WTC11 (cell line): ENCODE measurements around the gene ZNF248. TPM values are rescaled to one million over a fixed set of nuclear protein-coding genes. Genes with fewer than 3 reads are reported as not detected.

Experiments
- ATAC-seq: fragments of 200-7000 bp; cut with Tn5 transposase; 2 replicates; pipeline ENCODE4 v1.10.0; 2021; ENCODE audit warnings: mild to moderate bottlenecking, moderate library complexity
- CTCF ChIA-PET: fragments of 300-600 bp; sonication (Branson Sonifier 250); formaldehyde crosslinking; loops from one replicate; lab custom pipeline; 2021; ENCODE audit warnings: antibody characterized with exemption; lab: Charles Lee
- POLR2A ChIA-PET: fragments of 350-600 bp; sonication (Branson Sonifier 250); formaldehyde crosslinking; loops from one replicate; lab custom pipeline; 2021; ENCODE audit warnings: antibody characterized with exemption; lab: Charles Lee
- DNase-seq: peaks from one replicate; pipeline ENCODE4 v3.0.0; 2021; ENCODE audit warnings: low spot score
- H3K27ac Mint-ChIP-seq: 2 replicates; pipeline ENCODE4 v1.8.0; 2021; ENCODE audit warnings: mixed read lengths
- H3K27me3 Mint-ChIP-seq: 2 replicates; pipeline ENCODE4 v1.8.0; 2021; ENCODE audit warnings: low read depth, mild to moderate bottlenecking, moderate library complexity, mixed read lengths
- H3K36me3 Mint-ChIP-seq: 2 replicates; pipeline ENCODE4 v1.8.0; 2021; ENCODE audit warnings: mixed read lengths
- H3K4me1 Mint-ChIP-seq: 2 replicates; pipeline ENCODE4 v1.8.0; 2022; ENCODE audit warnings: mixed read lengths
- H3K4me3 Mint-ChIP-seq: 2 replicates; pipeline ENCODE4 v1.8.0; 2021; ENCODE audit warnings: mild to moderate bottlenecking, moderate library complexity, mixed read lengths
- H3K9me3 Mint-ChIP-seq: 2 replicates; pipeline ENCODE4 v1.8.0; 2021; ENCODE audit warnings: mixed read lengths
- CREB1 ChIP-seq: sonication (generic); formaldehyde crosslinking; IDR thresholded peaks from 2 replicates; pipeline ENCODE4 v1.8.0; 2023; ENCODE audit warnings: mild to moderate bottlenecking, missing genetic modification reagents
- EMX1 ChIP-seq: fragments of 250-450 bp; sonication (Bioruptor Pico); IDR thresholded peaks from 2 replicates; pipeline ENCODE4 v1.8.0; 2021; ENCODE audit warnings: mild to moderate bottlenecking
- GTF2I ChIP-seq: fragments of 250-450 bp; sonication (Bioruptor Pico); conservative IDR thresholded peaks from 2 replicates; pipeline ENCODE4 v1.4.0; 2021; ENCODE audit warnings: mild to moderate bottlenecking
- HMGXB4 ChIP-seq: sonication (generic); formaldehyde crosslinking; IDR thresholded peaks from 2 replicates; pipeline ENCODE4 v1.8.1; 2023; ENCODE audit warnings: mild to moderate bottlenecking, moderate library complexity, missing genetic modification reagents
- JUN ChIP-seq: sonication (generic); formaldehyde crosslinking; IDR thresholded peaks from 2 replicates; pipeline ENCODE4 v1.8.0; 2023; ENCODE audit warnings: mild to moderate bottlenecking, missing genetic modification reagents
- KAT7 ChIP-seq: sonication (generic); formaldehyde crosslinking; IDR thresholded peaks from 2 replicates; pipeline ENCODE4 v1.8.1; 2023; ENCODE audit warnings: missing genetic modification reagents, mild to moderate bottlenecking, borderline replicate concordance
- MLX ChIP-seq: sonication (generic); formaldehyde crosslinking; IDR thresholded peaks from 2 replicates; pipeline ENCODE4 v1.8.1; 2023; ENCODE audit warnings: mild to moderate bottlenecking, missing genetic modification reagents, moderate library complexity
- NFE2L1 ChIP-seq: sonication (generic); formaldehyde crosslinking; IDR thresholded peaks from 2 replicates; pipeline ENCODE4 v1.8.1; 2023; ENCODE audit warnings: missing genetic modification reagents
- PRDM15 ChIP-seq: sonication (generic); formaldehyde crosslinking; IDR thresholded peaks from 2 replicates; pipeline ENCODE4 v1.8.0; 2022; ENCODE audit warnings: missing genetic modification reagents
- TCF7 ChIP-seq: sonication (generic); formaldehyde crosslinking; IDR thresholded peaks from 2 replicates; pipeline ENCODE4 v1.8.0; 2022; ENCODE audit warnings: mild to moderate bottlenecking, low read depth, missing genetic modification reagents, moderate library complexity
- TEAD4 ChIP-seq: sonication (generic); formaldehyde crosslinking; IDR thresholded peaks from 2 replicates; pipeline ENCODE4 v1.8.0; 2022; ENCODE audit warnings: mild to moderate bottlenecking, missing genetic modification reagents
- ZNF121 ChIP-seq: sonication (generic); formaldehyde crosslinking; IDR thresholded peaks from 2 replicates; pipeline ENCODE4 v1.8.0; 2023; ENCODE audit warnings: missing genetic modification reagents
- ZNF138 ChIP-seq: sonication (generic); formaldehyde crosslinking; conservative IDR thresholded peaks from 2 replicates; pipeline ENCODE4 v1.8.1; 2022; ENCODE audit warnings: mild to moderate bottlenecking, moderate library complexity, missing genetic modification reagents
- ZNF281 ChIP-seq: sonication (generic); formaldehyde crosslinking; IDR thresholded peaks from 2 replicates; pipeline ENCODE4 v1.8.0; 2023; ENCODE audit warnings: mild to moderate bottlenecking, missing genetic modification reagents
- ZNF671 ChIP-seq: fragments of 250-450 bp; sonication (Bioruptor Pico); IDR thresholded peaks from 2 replicates; pipeline ENCODE4 v1.8.0; 2021; ENCODE audit warnings: mild to moderate bottlenecking
- total RNA-seq: library from RNA; stranded (reverse); gene quantifications from 3 replicates; pipeline ENCODE4 v1.2.3, GENCODE V29; 2021
- TF ChIP-seq, protein P1 (sequence below): sonication (generic); formaldehyde crosslinking; IDR thresholded peaks from 2 replicates; pipeline ENCODE4 v1.8.1; 2022; ENCODE audit warnings: mild to moderate bottlenecking, missing genetic modification reagents, moderate library complexity, borderline replicate concordance
- TF ChIP-seq, protein P2 (sequence below): sonication (generic); formaldehyde crosslinking; conservative IDR thresholded peaks from 2 replicates; pipeline ENCODE4 v1.8.1; 2022; ENCODE audit warnings: mild to moderate bottlenecking, missing genetic modification reagents
- TF ChIP-seq, protein P3 (sequence below): fragments of 250-450 bp; sonication (Bioruptor Pico); IDR thresholded peaks from 2 replicates; pipeline ENCODE4 v2.1.2; 2022; ENCODE audit warnings: mild to moderate bottlenecking, moderate library complexity
- TF ChIP-seq, protein P4 (sequence below): sonication (generic); formaldehyde crosslinking; IDR thresholded peaks from 2 replicates; pipeline ENCODE4 v1.8.1; 2022; ENCODE audit warnings: low read depth, mild to moderate bottlenecking, moderate library complexity, missing genetic modification reagents, borderline replicate concordance

ZNF248 gene
- total RNA-seq, 1 experiment from 2014 or later = 1.9 TPM

DNA sequence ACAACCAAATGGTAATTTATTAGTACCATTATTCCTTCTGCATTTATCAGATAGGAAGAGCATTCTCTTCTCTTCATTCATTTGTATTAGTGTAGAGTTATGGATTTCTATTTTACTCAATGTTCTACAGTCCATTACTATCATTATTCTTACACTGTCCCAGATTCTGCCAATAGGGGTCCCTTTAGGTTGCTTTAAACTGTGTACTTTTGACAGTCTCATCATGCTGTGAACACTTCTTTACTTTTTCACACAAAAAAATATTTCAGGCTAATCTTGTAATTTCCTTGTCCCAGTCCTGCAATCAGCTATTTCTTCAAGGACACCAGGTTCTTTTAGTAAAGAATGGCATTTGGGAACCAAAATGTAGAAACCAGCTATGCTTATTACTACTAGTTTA lies 99.3 kb downstream of the ZNF248 start (continued):
- TF ChIP-seq HMGXB4 (no peak), ZNF138 (CRISPR knock-in tag) (no peak)
- TF ChIP-seq, protein P1, sequence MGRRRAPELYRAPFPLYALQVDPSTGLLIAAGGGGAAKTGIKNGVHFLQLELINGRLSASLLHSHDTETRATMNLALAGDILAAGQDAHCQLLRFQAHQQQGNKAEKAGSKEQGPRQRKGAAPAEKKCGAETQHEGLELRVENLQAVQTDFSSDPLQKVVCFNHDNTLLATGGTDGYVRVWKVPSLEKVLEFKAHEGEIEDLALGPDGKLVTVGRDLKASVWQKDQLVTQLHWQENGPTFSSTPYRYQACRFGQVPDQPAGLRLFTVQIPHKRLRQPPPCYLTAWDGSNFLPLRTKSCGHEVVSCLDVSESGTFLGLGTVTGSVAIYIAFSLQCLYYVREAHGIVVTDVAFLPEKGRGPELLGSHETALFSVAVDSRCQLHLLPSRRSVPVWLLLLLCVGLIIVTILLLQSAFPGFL (CRISPR knock-in tag) = no peak

DNA sequence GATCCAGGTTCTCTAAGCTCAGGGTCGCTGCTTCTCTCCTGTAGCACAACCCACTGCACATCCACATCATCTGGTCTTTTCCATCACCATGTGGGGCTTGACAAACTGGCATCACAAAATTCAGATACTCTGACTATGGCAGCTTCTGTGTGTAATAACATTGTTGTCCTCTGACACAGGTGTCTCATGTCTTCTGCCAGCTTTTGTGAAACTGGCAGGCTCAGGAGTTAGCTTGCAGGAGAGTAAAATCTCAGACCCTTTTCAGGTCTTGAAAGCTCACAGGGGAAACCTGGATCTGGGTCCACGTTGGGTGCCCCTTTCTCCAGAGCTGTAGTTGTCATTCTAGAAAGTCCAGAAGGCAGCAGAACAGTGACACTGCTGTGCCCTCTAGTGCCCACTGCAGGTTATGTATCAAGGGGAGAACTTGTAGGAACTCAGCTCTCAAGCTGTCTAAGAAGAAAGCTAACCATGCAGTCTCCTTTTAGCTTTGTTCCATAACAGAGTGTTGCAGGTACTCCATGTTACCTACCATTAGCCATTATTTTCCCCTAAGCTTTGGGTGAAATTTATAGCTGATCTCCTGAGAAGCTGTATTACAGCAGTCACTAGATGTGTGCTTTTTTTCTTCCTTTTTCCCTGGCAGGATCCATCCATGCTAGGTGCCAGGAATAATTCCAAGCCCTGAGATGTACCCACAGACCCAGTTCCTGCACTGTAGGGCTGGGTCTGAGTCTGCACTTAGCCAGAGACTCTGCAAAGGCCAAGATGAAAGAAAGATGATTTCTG lies 102.7 kb downstream of the ZNF248 start:
- peak; percentile 15 for DNase-seq
- no peak overlapping the region for H3K27ac Mint-ChIP-seq
- H3K4me3 Mint-ChIP-seq = no peak overlapping the region
- H3K27me3 Mint-ChIP-seq = peaks cover 6% of the 10 kb centered on the region; the same call in 1 of the 2 replicates
- TF ChIP-seq, protein P2, sequence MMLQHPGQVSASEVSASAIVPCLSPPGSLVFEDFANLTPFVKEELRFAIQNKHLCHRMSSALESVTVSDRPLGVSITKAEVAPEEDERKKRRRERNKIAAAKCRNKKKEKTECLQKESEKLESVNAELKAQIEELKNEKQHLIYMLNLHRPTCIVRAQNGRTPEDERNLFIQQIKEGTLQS (CRISPR knock-in tag) = no peak
- TF ChIP-seq CREB1 (CRISPR knock-in tag) (no peak), JUN (CRISPR knock-in tag) (no peak), ZNF121 (CRISPR knock-in tag) (no peak), EMX1 (CRISPR knock-in tag) (no peak)
- TF ChIP-seq, all 79 proteins: peak for 0
- H3K36me3 Mint-ChIP-seq = peaks cover 42% of the 10 kb centered on the region
- ATAC-seq = peak; percentile 56
- H3K9me3 Mint-ChIP-seq = peaks cover 63% of the 10 kb centered on the region
- H3K4me1 Mint-ChIP-seq = no peaks in the 10 kb centered on the region
- CTCF ChIA-PET = interaction anchor here (0.6 to 1.2 kb wide), 2 partner anchors 11 to 608 kb away, joined by 3 read pairs; no protein-coding TSS in a partner anchor
- POLR2A ChIA-PET = no interaction called here

DNA sequence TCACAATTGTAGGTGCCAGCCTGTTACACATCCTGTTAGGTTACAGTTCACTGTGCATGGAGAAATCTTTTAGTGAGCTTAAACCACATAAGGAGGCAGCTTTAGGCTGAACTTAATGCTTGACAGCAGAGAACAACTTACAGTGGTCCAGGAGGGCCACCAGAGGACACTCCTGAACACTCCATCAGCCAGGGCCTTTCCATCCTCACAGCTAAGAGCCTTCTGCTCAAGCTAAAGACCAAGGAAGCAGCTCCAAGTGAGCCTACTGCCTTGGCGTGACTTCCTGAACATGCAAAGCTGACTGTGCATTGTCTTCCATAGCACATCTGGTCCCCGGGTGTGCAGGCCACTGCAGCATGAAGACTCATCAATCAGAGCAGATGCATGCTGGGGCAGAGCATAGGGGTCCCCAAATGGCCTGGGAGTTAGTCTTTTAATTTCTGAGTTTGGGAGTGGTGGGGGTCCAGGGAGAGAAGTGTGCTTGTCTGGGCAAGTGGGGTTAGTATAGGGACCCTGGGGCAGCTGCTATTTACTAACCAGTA lies 105.0 kb downstream of the ZNF248 start:
- no peak overlapping the region for H3K4me3 Mint-ChIP-seq
- ATAC-seq = no peak
- H3K36me3 Mint-ChIP-seq = peaks cover 44% of the 10 kb centered on the region
- POLR2A ChIA-PET = no interaction called here
- peaks cover 9% of the 10 kb centered on the region for H3K27me3 Mint-ChIP-seq
- peaks cover 58% of the 10 kb centered on the region for H3K9me3 Mint-ChIP-seq
- CTCF ChIA-PET = no interaction called here
- no peak for DNase-seq
- no peak overlapping the region for H3K27ac Mint-ChIP-seq
- H3K4me1 Mint-ChIP-seq = no peaks in the 10 kb centered on the region
- TF ChIP-seq GTF2I (no peak), TEAD4 (CRISPR knock-in tag) (no peak), KAT7 (CRISPR knock-in tag) (no peak), CREB1 (CRISPR knock-in tag) (no peak), ZNF671 (CRISPR knock-in tag) (no peak), PRDM15 (no peak), NFE2L1 (CRISPR knock-in tag) (no peak), MLX (CRISPR knock-in tag) (no peak), ZNF281 (CRISPR knock-in tag) (no peak), TCF7 (no peak)
- TF ChIP-seq, protein P3, sequence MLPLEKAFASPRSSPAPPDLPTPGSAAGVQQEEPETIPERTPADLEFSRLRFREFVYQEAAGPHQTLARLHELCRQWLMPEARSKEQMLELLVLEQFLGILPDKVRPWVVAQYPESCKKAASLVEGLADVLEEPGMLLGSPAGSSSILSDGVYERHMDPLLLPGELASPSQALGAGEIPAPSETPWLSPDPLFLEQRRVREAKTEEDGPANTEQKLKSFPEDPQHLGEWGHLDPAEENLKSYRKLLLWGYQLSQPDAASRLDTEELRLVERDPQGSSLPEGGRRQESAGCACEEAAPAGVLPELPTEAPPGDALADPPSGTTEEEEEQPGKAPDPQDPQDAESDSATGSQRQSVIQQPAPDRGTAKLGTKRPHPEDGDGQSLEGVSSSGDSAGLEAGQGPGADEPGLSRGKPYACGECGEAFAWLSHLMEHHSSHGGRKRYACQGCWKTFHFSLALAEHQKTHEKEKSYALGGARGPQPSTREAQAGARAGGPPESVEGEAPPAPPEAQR (CRISPR knock-in tag) = no peak
- TF ChIP-seq, protein P4, sequence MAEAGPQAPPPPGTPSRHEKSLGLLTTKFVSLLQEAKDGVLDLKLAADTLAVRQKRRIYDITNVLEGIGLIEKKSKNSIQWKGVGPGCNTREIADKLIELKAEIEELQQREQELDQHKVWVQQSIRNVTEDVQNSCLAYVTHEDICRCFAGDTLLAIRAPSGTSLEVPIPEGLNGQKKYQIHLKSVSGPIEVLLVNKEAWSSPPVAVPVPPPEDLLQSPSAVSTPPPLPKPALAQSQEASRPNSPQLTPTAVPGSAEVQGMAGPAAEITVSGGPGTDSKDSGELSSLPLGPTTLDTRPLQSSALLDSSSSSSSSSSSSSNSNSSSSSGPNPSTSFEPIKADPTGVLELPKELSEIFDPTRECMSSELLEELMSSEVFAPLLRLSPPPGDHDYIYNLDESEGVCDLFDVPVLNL (CRISPR knock-in tag) = no peak
